ENCODE results near the gene BRDT.

The BRDT gene

DNA sequence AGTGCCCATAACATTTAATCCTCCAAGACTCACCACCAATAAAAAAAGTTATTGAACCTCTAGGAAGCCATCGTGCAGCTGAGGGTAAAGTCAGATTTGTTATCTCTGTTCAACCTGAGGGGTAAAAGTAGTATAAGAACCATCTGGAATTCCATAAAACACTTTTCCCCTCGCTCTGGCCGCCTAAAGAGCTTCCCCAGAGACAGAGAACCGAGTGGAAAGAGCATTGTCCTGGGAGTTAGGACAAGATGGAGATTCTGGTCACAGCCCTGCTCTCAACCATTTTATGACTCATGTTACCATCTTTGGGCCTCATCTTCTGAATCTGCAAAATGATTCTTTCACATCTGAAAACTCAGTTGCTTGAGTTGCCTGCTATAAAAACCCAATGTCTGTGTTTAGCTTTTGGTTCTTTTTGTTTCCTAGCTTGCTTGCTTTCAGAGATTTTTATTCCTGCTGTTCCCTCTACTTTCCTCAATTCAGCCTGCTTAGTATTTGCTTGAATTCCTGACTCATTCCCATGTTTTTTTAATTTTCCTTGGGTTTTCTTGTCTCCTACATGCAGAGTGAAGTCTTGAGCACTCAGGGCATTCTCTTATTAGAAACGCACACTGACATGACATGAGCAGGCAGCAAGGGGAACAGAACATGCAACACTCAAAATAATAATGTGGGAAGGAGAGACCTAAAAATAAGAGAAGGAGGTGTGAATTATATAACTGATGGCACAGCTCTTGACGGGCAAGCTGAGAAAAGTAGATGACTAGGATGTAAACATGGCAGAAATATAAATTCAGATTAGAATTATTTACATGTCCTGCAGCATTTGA, 82.3 kb downstream of the BRDT start:
- no peaks in the 10 kb centered on the region for H3K9me2 ChIP-seq (replicated peaks; ENCODE audit: insufficient read depth, low read length)
- no peaks in the 10 kb centered on the region for H3K4me1 ChIP-seq (ENCODE audit: low read length)
- H3K9me3 ChIP-seq (replicated peaks; ENCODE audit: insufficient read depth, low read length), result no peaks in the 10 kb centered on the region
- no peak overlapping the region for H3K4me3 ChIP-seq (ENCODE audit: low read length)
- H3K79me2 ChIP-seq (ENCODE audit: low read length), result no peaks in the 10 kb centered on the region
- no peak overlapping the region for H3K4me2 ChIP-seq (ENCODE audit: low read depth, low read length)
- no peaks in the 10 kb centered on the region for H3K27me3 ChIP-seq (replicated peaks; ENCODE audit: insufficient read depth, low read length)
- no peak for DNase-seq
- H4K20me1 ChIP-seq (ENCODE audit: insufficient read depth, low read length), result no peaks in the 10 kb centered on the region
- no peaks in the 10 kb centered on the region for H3K36me3 ChIP-seq (replicated peaks; ENCODE audit: insufficient read depth, low read length)
- no peak for TF ChIP-seq EZH2 (optimal IDR thresholded peaks at IDR 0.05; ENCODE audit: low read depth, low read length)
- TF ChIP-seq EZH2phosphoT487 (IDR thresholded peaks at IDR 0.05; ENCODE audit: low read length), result no peak
- TF ChIP-seq, protein P1, sequence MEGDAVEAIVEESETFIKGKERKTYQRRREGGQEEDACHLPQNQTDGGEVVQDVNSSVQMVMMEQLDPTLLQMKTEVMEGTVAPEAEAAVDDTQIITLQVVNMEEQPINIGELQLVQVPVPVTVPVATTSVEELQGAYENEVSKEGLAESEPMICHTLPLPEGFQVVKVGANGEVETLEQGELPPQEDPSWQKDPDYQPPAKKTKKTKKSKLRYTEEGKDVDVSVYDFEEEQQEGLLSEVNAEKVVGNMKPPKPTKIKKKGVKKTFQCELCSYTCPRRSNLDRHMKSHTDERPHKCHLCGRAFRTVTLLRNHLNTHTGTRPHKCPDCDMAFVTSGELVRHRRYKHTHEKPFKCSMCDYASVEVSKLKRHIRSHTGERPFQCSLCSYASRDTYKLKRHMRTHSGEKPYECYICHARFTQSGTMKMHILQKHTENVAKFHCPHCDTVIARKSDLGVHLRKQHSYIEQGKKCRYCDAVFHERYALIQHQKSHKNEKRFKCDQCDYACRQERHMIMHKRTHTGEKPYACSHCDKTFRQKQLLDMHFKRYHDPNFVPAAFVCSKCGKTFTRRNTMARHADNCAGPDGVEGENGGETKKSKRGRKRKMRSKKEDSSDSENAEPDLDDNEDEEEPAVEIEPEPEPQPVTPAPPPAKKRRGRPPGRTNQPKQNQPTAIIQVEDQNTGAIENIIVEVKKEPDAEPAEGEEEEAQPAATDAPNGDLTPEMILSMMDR (IDR thresholded peaks at IDR 0.05; ENCODE audit: low read length), result no peak
- no peaks in the 10 kb centered on the region for H3F3A ChIP-seq (ENCODE audit: insufficient read depth, low read length)
- no peak overlapping the region for H3K27ac ChIP-seq (ENCODE audit: low read length)
- H3K9ac ChIP-seq (ENCODE audit: low read length), result no peak overlapping the region
- no peak overlapping the region for H2AFZ ChIP-seq (ENCODE audit: low read length)

DNA sequence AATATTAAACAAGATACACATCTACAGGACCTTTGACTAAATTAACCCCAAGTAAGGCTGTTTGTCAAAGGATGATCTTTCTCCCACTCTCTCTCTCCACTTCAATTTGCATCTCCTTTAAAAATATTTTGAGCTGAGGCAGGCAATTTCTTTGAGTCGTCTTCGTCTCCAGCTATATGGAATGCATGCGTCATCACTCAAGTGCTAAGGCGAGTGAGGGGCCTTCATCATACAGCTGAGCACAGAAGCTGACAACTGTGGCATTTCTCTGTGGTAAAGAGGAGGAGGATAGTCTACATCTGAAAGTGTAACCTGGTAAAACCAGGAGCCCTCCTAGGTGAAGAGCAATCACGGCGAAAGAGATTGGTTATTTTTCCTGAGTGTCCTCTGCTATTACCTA, 88.2 kb downstream of the BRDT start:
- no peak for DNase-seq
- no peak overlapping the region for H3K27ac ChIP-seq (ENCODE audit: low read length)

DNA sequence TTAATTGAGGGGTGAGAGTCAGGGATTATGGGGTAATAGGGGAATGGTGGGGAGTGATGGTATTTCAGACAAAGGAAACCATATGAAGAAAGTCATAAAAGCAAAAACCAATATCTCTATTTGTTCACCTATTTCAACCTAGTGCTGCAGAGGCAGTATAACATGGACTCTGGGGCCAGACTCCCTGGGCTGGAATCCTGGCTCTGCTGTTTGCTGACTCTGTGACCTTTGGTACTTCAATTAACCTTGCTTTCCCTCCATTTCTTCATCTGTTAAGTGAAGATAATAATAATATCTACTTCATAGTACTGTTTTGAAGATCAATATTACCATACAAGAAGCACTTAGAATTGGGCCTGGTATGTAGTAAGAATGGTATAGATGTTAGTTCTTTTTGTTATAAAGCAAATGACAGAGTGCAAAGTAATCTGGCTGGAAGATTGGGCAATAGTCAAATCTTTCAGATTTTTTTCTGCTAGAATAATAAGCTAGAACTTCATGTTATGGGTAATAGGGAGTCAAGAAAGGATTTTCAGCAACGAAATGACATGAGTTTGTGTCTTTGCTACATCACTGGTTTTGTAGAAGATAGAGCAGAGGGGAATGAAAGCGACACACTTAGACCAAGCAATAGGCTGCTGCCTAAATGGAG, 89.6 kb downstream of the BRDT start:
- Histone ChIP-seq H3F3A (ENCODE audit: insufficient read depth, low read length) (no peaks in the 10 kb centered on the region), H4K20me1 (ENCODE audit: insufficient read depth, low read length) (no peaks in the 10 kb centered on the region), H3K4me3 (ENCODE audit: low read length) (no peak overlapping the region), H3K79me2 (ENCODE audit: low read length) (no peaks in the 10 kb centered on the region), H3K4me1 (ENCODE audit: low read length) (no peaks in the 10 kb centered on the region), H3K27me3 (replicated peaks; ENCODE audit: insufficient read depth, low read length) (no peaks in the 10 kb centered on the region), H3K4me2 (ENCODE audit: low read depth, low read length) (no peak overlapping the region), H3K9me2 (replicated peaks; ENCODE audit: insufficient read depth, low read length) (no peaks in the 10 kb centered on the region), H3K36me3 (replicated peaks; ENCODE audit: insufficient read depth, low read length) (no peaks in the 10 kb centered on the region), H2AFZ (ENCODE audit: low read length) (no peak overlapping the region), H3K9ac (ENCODE audit: low read length) (no peak overlapping the region), H3K27ac (ENCODE audit: low read length) (no peak overlapping the region), H3K9me3 (replicated peaks; ENCODE audit: insufficient read depth, low read length) (no peaks in the 10 kb centered on the region)
- DNase-seq, result no peak
- TF ChIP-seq EZH2phosphoT487 (IDR thresholded peaks at IDR 0.05; ENCODE audit: low read length) (no peak), EZH2 (optimal IDR thresholded peaks at IDR 0.05; ENCODE audit: low read depth, low read length) (no peak)
- TF ChIP-seq, protein P1 (IDR thresholded peaks at IDR 0.05; ENCODE audit: low read length), result no peak

More for the DNA sequence above, 88.2 kb downstream of the BRDT start:
- H3K4me2 ChIP-seq (ENCODE audit: low read depth, low read length), result no peak overlapping the region
- no peaks in the 10 kb centered on the region for H3K9me2 ChIP-seq (replicated peaks; ENCODE audit: insufficient read depth, low read length)
- no peaks in the 10 kb centered on the region for H3K27me3 ChIP-seq (replicated peaks; ENCODE audit: insufficient read depth, low read length)
- no peaks in the 10 kb centered on the region for H3K4me1 ChIP-seq (ENCODE audit: low read length)
- H3K79me2 ChIP-seq (ENCODE audit: low read length), result no peaks in the 10 kb centered on the region
- H4K20me1 ChIP-seq (ENCODE audit: insufficient read depth, low read length), result no peaks in the 10 kb centered on the region
- TF ChIP-seq EZH2 (optimal IDR thresholded peaks at IDR 0.05; ENCODE audit: low read depth, low read length) (no peak), EZH2phosphoT487 (IDR thresholded peaks at IDR 0.05; ENCODE audit: low read length) (no peak)
- TF ChIP-seq, protein P1 (IDR thresholded peaks at IDR 0.05; ENCODE audit: low read length), result no peak
- no peak overlapping the region for H3K4me3 ChIP-seq (ENCODE audit: low read length)
- H3F3A ChIP-seq (ENCODE audit: insufficient read depth, low read length), result no peaks in the 10 kb centered on the region
- H3K9me3 ChIP-seq (replicated peaks; ENCODE audit: insufficient read depth, low read length), result no peaks in the 10 kb centered on the region
- no peaks in the 10 kb centered on the region for H3K36me3 ChIP-seq (replicated peaks; ENCODE audit: insufficient read depth, low read length)
- H3K9ac ChIP-seq (ENCODE audit: low read length), result no peak overlapping the region
- H2AFZ ChIP-seq (ENCODE audit: low read length), result no peak overlapping the region
